Measurements from ENCODE around the gene MIDN. TPM values are rescaled to one million over a fixed set of nuclear protein-coding genes. Genes with fewer than 3 reads are reported as not detected.

Gene MIDN
- total and polyA plus RNA-seq, 3 donors from 2014 or later: 30.3 to 42.4 (median 38.2) TPM

- intact Hi-C loops (cut with DNase I; ENCODE audit: low total_unique reads): no loop called here
- peak overlapping the region; percentile 68 to 89 for H3K27ac ChIP-seq
- H3K9me3 ChIP-seq: no peaks in the 10 kb centered on the region
- no peaks in the 10 kb centered on the region for H3K27me3 ChIP-seq
- 0 to 3% methylated on average over 23 to 32 of the region's 59 CpGs for WGBS, 2 donors
- H3K36me3 ChIP-seq (ENCODE audit: low read depth, missing control alignments): no peaks in the 10 kb centered on the region
- peaks cover 74% of the 10 kb centered on the region for H3K4me1 ChIP-seq
- peak overlapping the region; percentile 50 to 60 for H3K4me3 ChIP-seq
- TF ChIP-seq, protein P1, sequence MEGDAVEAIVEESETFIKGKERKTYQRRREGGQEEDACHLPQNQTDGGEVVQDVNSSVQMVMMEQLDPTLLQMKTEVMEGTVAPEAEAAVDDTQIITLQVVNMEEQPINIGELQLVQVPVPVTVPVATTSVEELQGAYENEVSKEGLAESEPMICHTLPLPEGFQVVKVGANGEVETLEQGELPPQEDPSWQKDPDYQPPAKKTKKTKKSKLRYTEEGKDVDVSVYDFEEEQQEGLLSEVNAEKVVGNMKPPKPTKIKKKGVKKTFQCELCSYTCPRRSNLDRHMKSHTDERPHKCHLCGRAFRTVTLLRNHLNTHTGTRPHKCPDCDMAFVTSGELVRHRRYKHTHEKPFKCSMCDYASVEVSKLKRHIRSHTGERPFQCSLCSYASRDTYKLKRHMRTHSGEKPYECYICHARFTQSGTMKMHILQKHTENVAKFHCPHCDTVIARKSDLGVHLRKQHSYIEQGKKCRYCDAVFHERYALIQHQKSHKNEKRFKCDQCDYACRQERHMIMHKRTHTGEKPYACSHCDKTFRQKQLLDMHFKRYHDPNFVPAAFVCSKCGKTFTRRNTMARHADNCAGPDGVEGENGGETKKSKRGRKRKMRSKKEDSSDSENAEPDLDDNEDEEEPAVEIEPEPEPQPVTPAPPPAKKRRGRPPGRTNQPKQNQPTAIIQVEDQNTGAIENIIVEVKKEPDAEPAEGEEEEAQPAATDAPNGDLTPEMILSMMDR (IDR thresholded peaks at IDR 0.05): peak; percentile 98 to 100 (median 99)
- no peak for TF ChIP-seq POLR2A (IDR thresholded peaks at IDR 0.05)
- no peak for DNase-seq
Measured at GRCh38 chr19:1266916-1267476, 18.6 kb downstream of the MIDN start.

DNA sequence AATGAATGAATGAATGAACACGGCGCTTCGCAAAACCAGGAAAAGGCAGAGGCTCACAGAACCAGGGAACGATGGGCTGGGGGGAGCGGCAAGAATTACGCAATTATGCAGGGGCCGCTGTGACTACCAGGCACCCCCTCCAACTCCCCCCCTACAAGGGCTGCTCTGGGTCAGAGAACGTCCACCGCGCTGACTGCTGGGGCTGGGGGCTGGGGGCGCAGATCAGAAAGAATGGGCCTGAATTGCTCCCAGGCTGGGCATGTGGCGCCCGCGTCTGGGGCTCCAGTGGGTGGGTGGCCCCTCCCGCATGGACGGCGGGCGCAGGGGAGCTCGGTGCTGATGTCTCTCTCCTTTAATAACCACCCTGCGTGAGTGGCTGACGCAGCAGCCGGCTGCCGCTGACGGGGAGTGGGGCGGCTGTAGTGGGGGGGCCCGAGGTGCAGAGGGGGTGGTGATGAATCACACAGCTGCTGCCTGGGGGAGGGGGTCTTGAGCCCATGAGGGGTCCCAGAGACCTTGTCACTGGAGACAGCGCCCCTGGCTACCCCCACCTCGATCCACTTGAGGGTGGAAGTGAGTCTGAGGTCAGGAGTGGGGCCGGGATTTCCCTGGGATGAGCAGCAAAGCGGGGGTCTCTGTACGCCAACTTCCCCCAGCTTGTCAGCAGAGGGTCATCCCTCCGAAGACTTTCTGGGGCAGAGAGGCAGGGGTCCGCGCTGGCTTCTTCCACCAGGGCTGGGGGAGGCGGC lies 19.3 kb downstream of the MIDN start:
- TF ChIP-seq, protein P1 (IDR thresholded peaks at IDR 0.05): no peak
- no peak for TF ChIP-seq POLR2A (IDR thresholded peaks at IDR 0.05)
- no peaks in the 10 kb centered on the region for H3K9me3 ChIP-seq
- DNase-seq: no peak
- peaks cover 71% of the 10 kb centered on the region for H3K4me1 ChIP-seq
- intact Hi-C loops (cut with DNase I; ENCODE audit: low total_unique reads): no loop called here
- H3K27me3 ChIP-seq: no peaks in the 10 kb centered on the region
- peak overlapping the region in 1 of 2 donors; percentile 60 for H3K4me3 ChIP-seq
- peak overlapping the region in 1 of 2 donors; percentile 87 for H3K27ac ChIP-seq
- H3K36me3 ChIP-seq (ENCODE audit: low read depth, missing control alignments): no peaks in the 10 kb centered on the region
- WGBS, 2 donors: 19 to 32% methylated on average over 21 to 34 of the region's 35 CpGs

GRCh38 chr19:1268226-1269064 lies 20.1 kb downstream of the MIDN start:
- H3K27me3 ChIP-seq: no peaks in the 10 kb centered on the region
- H3K36me3 ChIP-seq (ENCODE audit: low read depth, missing control alignments): no peaks in the 10 kb centered on the region
- peak overlapping the region; percentile 73 to 99 for H3K4me3 ChIP-seq
- peak overlapping the region; percentile 87 to 100 for H3K27ac ChIP-seq
- intact Hi-C loops (cut with DNase I; ENCODE audit: low total_unique reads): no loop called here
- WGBS, 2 donors: 40 to 47% methylated on average over 36 to 40 of the region's 40 CpGs
- peaks cover 72% of the 10 kb centered on the region for H3K4me1 ChIP-seq
- H3K9me3 ChIP-seq: no peaks in the 10 kb centered on the region
- DNase-seq: no peak
- TF ChIP-seq POLR2A (IDR thresholded peaks at IDR 0.05): no peak
- TF ChIP-seq, protein P1 (IDR thresholded peaks at IDR 0.05): peak in 1 of 3 experiments; percentile 1

GRCh38 chr19:1269065-1269477 lies 20.7 kb downstream of the MIDN start, which contains the start of gene CIRBP:
CIRBP (plus strand) TSS chr19:1269332; CDS start chr19:1270934, 1,602 bp downstream.
- intact Hi-C loops (cut with DNase I; ENCODE audit: low total_unique reads): no loop called here
- peak; percentile 100 for DNase-seq
- TF ChIP-seq, protein P1 (IDR thresholded peaks at IDR 0.05): no peak
- TF ChIP-seq POLR2A (IDR thresholded peaks at IDR 0.05): peak; percentile 81
- peak within 1 kb of the TSS; percentile 87 to 100 for H3K27ac ChIP-seq
- WGBS, 2 donors: 1% methylated on average over 39 of the region's 50 CpGs; no CpG with 5 or more reads in 1 of the 2 donors
- H3K36me3 ChIP-seq (ENCODE audit: low read depth, missing control alignments): no peaks in the 10 kb centered on the region
- H3K4me1 ChIP-seq: peaks cover 79% of the 10 kb centered on the region
- peak within 1 kb of the TSS; percentile 73 to 99 for H3K4me3 ChIP-seq
- H3K27me3 ChIP-seq: no peaks in the 10 kb centered on the region
- H3K9me3 ChIP-seq: no peaks in the 10 kb centered on the region
